Progenitor cell of endocrine pancreas (in vitro differentiated cells): ENCODE results near the gene TMC2. TPM values are rescaled to one million over a fixed set of nuclear protein-coding genes. Genes with fewer than 3 reads are reported as not detected.
"Not testable (repeated sequence)": the region's sequence is repeated elsewhere in the genome, so short reads cannot be mapped to it uniquely, and the experiment has no call there.

Experiments
- DNase-seq: peaks from one replicate; pipeline ENCODE4 v3.0.0; 2021; ENCODE audit warnings: low spot score; ENCODE audit not compliant: unreplicated experiment
- H3K27ac Mint-ChIP-seq: 2 replicates; pipeline ENCODE4 v1.8.0; 2021; ENCODE audit warnings: mild to moderate bottlenecking, moderate library complexity, mixed read lengths
- H3K27me3 Mint-ChIP-seq: 2 replicates; pipeline ENCODE4 v1.8.0; 2021; ENCODE audit warnings: mixed read lengths
- H3K36me3 Mint-ChIP-seq: 2 replicates; pipeline ENCODE4 v1.8.0; 2022; ENCODE audit warnings: mixed read lengths; ENCODE audit not compliant: insufficient read depth
- H3K4me1 Mint-ChIP-seq: 2 replicates; pipeline ENCODE4 v1.8.0; 2021; ENCODE audit warnings: low read depth, mixed read lengths
- H3K4me3 Mint-ChIP-seq: 2 replicates; pipeline ENCODE4 v1.8.0; 2021; ENCODE audit warnings: low read depth, mild to moderate bottlenecking, moderate library complexity, mixed read lengths
- H3K9me3 Mint-ChIP-seq: 2 replicates; pipeline ENCODE4 v1.8.0; 2021; ENCODE audit warnings: low read depth, mixed read lengths
- total RNA-seq: library from RNA; stranded (reverse); gene quantifications from 2 replicates; pipeline ENCODE4 v1.2.1, GENCODE V29; 2021
- TF ChIP-seq, protein P1 (sequence below): fragments of 200-600 bp; sonication (generic); IDR thresholded peaks from one replicate; pipeline ENCODE4 v1.5.0; 2021; ENCODE audit warnings: antibody characterized with exemption, mild to moderate bottlenecking; ENCODE audit not compliant: unreplicated experiment

Gene TMC2
- total RNA-seq, 1 donor from 2014 or later = not detected

- Mint-ChIP-seq H3K27ac (no peak overlapping the region), H3K9me3 (no peaks in the 10 kb centered on the region)
These were observed 136.1 kb downstream of the TMC2 start for GRCh38 chr20:2672446-2672845.

GRCh38 chr20:2673453-2673852 lies 137.1 kb downstream of the TMC2 start:
- TF ChIP-seq, protein P1, sequence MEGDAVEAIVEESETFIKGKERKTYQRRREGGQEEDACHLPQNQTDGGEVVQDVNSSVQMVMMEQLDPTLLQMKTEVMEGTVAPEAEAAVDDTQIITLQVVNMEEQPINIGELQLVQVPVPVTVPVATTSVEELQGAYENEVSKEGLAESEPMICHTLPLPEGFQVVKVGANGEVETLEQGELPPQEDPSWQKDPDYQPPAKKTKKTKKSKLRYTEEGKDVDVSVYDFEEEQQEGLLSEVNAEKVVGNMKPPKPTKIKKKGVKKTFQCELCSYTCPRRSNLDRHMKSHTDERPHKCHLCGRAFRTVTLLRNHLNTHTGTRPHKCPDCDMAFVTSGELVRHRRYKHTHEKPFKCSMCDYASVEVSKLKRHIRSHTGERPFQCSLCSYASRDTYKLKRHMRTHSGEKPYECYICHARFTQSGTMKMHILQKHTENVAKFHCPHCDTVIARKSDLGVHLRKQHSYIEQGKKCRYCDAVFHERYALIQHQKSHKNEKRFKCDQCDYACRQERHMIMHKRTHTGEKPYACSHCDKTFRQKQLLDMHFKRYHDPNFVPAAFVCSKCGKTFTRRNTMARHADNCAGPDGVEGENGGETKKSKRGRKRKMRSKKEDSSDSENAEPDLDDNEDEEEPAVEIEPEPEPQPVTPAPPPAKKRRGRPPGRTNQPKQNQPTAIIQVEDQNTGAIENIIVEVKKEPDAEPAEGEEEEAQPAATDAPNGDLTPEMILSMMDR = no peak
- H3K27ac Mint-ChIP-seq = no peak overlapping the region

More at GRCh38 chr20:2672446-2672845, 136.1 kb downstream of the TMC2 start:
- Mint-ChIP-seq H3K4me3 (no peak overlapping the region), H3K36me3 (no peaks in the 10 kb centered on the region), H3K4me1 (no peaks in the 10 kb centered on the region), H3K27me3 (peaks cover 47% of the 10 kb centered on the region)
- DNase-seq = no peak
- TF ChIP-seq, protein P1 = no peak

GRCh38 chr20:2680046-2680445 lies 143.7 kb downstream of the TMC2 start:
- TF ChIP-seq, protein P1 = no peak
- peaks cover 47% of the 10 kb centered on the region for H3K27me3 Mint-ChIP-seq

More at GRCh38 chr20:2673453-2673852, 137.1 kb downstream of the TMC2 start:
- DNase-seq = no peak
- Mint-ChIP-seq H3K4me1 (no peaks in the 10 kb centered on the region), H3K9me3 (no peaks in the 10 kb centered on the region), H3K36me3 (no peaks in the 10 kb centered on the region), H3K27me3 (peaks cover 43% of the 10 kb centered on the region), H3K4me3 (no peak overlapping the region)

DNA sequence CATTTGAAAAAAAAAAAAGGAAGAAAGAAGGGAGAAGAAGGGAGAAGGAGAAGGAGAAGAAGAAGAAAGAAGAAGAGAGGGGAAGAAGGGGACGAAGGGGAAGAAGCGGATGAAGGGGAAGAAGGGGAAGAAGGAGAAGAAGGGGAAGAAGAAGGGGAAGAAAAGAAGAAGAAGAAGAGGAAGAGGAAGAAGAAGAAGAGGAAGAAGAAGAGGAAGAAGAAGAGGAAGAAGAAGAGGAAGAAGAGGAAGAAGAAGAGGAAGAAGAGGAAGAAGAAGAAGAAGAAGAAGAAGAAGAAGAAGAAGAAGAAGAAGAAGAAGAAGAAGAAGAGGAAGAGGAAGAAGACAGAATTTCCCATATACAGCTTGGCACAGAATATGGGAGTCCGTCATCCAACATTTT lies 145.7 kb downstream of the TMC2 start:
- H3K27ac Mint-ChIP-seq, DNase-seq, H3K9me3 Mint-ChIP-seq, H3K4me1 Mint-ChIP-seq, H3K4me3 Mint-ChIP-seq, H3K36me3 Mint-ChIP-seq: not testable (repeated sequence)
- peaks cover 62% of the 10 kb centered on the region for H3K27me3 Mint-ChIP-seq

More at GRCh38 chr20:2680046-2680445, 143.7 kb downstream of the TMC2 start:
- no peak overlapping the region for H3K27ac Mint-ChIP-seq
- H3K4me1 Mint-ChIP-seq = no peaks in the 10 kb centered on the region
- no peaks in the 10 kb centered on the region for H3K9me3 Mint-ChIP-seq
- no peak for DNase-seq
- H3K36me3 Mint-ChIP-seq = no peaks in the 10 kb centered on the region
- no peak overlapping the region for H3K4me3 Mint-ChIP-seq

DNA sequence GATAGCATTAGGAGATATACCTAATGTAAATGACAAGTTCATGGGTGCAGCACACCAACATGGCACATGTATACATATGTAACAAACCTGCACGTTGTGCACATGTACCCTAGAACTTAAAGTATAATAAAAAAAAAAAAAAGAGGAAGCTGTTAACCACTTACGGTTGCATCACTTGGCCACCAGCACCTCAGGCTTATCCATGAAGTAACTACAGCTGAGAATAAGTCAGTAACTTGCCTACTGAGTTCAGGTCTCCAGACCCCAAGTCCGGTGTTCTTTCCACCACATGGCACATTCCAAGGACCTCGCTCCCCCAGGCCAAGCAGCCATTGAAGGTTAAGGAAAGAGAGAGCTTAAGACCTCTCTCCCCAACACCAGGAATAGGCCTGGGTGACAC lies 148.4 kb downstream of the TMC2 start:
- H3K27me3 Mint-ChIP-seq = peaks cover 74% of the 10 kb centered on the region
- H3K9me3 Mint-ChIP-seq, H3K36me3 Mint-ChIP-seq, H3K4me3 Mint-ChIP-seq, H3K4me1 Mint-ChIP-seq, DNase-seq, H3K27ac Mint-ChIP-seq: not testable (repeated sequence)

DNA sequence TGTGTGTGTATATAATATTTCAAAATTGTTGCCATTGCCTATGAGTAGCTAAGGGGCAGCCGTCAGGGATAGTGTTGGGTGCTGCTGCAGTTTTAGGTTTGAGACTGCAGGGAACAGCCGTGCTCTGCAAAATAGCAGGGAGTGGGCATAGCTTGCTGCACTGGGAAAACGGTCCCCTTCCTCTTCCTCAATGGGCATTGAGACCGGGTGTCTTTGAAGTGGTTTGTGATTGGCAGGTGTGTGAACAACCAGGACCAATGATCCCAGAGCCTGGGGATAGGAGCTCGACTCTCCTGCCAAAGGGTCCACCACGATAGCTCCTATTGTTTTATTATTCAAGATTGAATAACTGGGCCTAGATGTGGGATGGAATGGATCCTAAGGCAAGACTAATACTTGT lies 151.1 kb downstream of the TMC2 start:
- peaks cover 80% of the 10 kb centered on the region for H3K27me3 Mint-ChIP-seq
- peaks cover 6% of the 10 kb centered on the region for H3K36me3 Mint-ChIP-seq
- no peaks in the 10 kb centered on the region for H3K9me3 Mint-ChIP-seq
- peaks cover 9% of the 10 kb centered on the region for H3K4me1 Mint-ChIP-seq
- no peak for DNase-seq
- no peak overlapping the region for H3K4me3 Mint-ChIP-seq
- H3K27ac Mint-ChIP-seq = no peak overlapping the region
- TF ChIP-seq, protein P1 = no peak
